Mucosa of descending colon (tissue), 3 donors: ENCODE measurements around the gene IGF2BP2. TPM values are rescaled to one million over a fixed set of nuclear protein-coding genes. Genes with fewer than 3 reads are reported as not detected.

Experiments
- ATAC-seq: fragments of 200-7000 bp; cut with Tn5 transposase; one replicate; pipeline ENCODE4 v1.9.1; 2020; ENCODE audit warnings: mild to moderate bottlenecking, moderate library complexity
- DNase-seq, 3 donors: peaks; one replicate each; pipeline ENCODE4 v3.0.0-alpha.2; 2020
- H3K36me3 ChIP-seq: fragments of 200-600 bp; one replicate; pipeline ENCODE4 v1.8.0; 2021; ENCODE audit warnings: low read depth, mild to moderate bottlenecking
- H3K4me1 ChIP-seq: fragments of 200-600 bp; one replicate; pipeline ENCODE4 v1.8.0; 2021; ENCODE audit warnings: low read depth, mild to moderate bottlenecking
- H3K4me3 ChIP-seq: fragments of 200-600 bp; one replicate; pipeline ENCODE4 v1.8.0; 2021; ENCODE audit warnings: mild to moderate bottlenecking
- H3K9me3 ChIP-seq: fragments of 200-600 bp; one replicate; pipeline ENCODE4 v1.8.0; 2021; ENCODE audit warnings: mild to moderate bottlenecking
- CTCF ChIP-seq: fragments of 200-600 bp; IDR thresholded peaks from one replicate; pipeline ENCODE4 v1.8.0; 2022; ENCODE audit warnings: antibody characterized with exemption, mild to moderate bottlenecking
- intact Hi-C, 2 donors: fragments of 100-400 bp; cut with DNase I in 1 of 2; cut with micrococcal nuclease in 1 of 2; formaldehyde crosslinking; loops; one replicate each; pipeline versions ENCODE4 v1.11.0 to v1.11.1; 2022; cut with DNase I, micrococcal nuclease
- total RNA-seq, 3 donors: library from RNA; stranded (reverse); fragmentation: NEBNext Ultra II Directional in 2 of 3; extraction: Animal tissue kit (Norgen Biotek cat#: 25700) in 2 of 3; gene quantifications; one replicate each; pipeline versions ENCODE4 v1.2.1 to v1.2.4, GENCODE V29; 2021 to 2023
- donor health status: DM: no; HTN: no; CAD: no; lungs with moderate emphysema.
- donor health status: DM: no; HTN: no; CAD: no.
- donor health status: DM: no; HTN: yes; CAD: no.

IGF2BP2 gene
- total RNA-seq, 3 donors from 2014 or later, result 26.7 to 67.4 (median 42.1) TPM

GRCh38 chr3:185865247-185865646 is 40.4 kb upstream of the IGF2BP2 start:
- Histone ChIP-seq H3K36me3 (no peaks in the 10 kb centered on the region), H3K4me1 (no peaks in the 10 kb centered on the region), H3K4me3 (no peak overlapping the region), H3K9me3 (no peaks in the 10 kb centered on the region)
- DNase-seq (no peak), ATAC-seq (no peak)
- no peak for TF ChIP-seq CTCF
- intact Hi-C loops, result no loop called here

GRCh38 chr3:185864767-185865166 is 39.9 kb upstream of the IGF2BP2 start:
- ATAC-seq, result no peak
- intact Hi-C loops, result no loop called here
- Histone ChIP-seq H3K4me3 (no peak overlapping the region), H3K4me1 (no peaks in the 10 kb centered on the region), H3K36me3 (no peaks in the 10 kb centered on the region), H3K9me3 (no peaks in the 10 kb centered on the region)
- no peak for DNase-seq
- no peak for TF ChIP-seq CTCF

- no peak for TF ChIP-seq CTCF
- no peak for ATAC-seq
- Histone ChIP-seq H3K4me1 (no peaks in the 10 kb centered on the region), H3K36me3 (no peaks in the 10 kb centered on the region), H3K4me3 (no peak overlapping the region), H3K9me3 (no peaks in the 10 kb centered on the region)
- no peak for DNase-seq
- intact Hi-C loops, result no loop called here
Measured at GRCh38 chr3:185862920-185863319, 38.1 kb upstream of the IGF2BP2 start.

- Histone ChIP-seq H3K4me3 (no peak overlapping the region), H3K4me1 (no peaks in the 10 kb centered on the region), H3K36me3 (no peaks in the 10 kb centered on the region), H3K9me3 (peaks cover 8% of the 10 kb centered on the region)
- intact Hi-C loops, result no loop called here
- no peak for DNase-seq
- ATAC-seq, result no peak
- TF ChIP-seq CTCF, result no peak
Measured at GRCh38 chr3:185859294-185859972, 34.6 kb upstream of the IGF2BP2 start.

GRCh38 chr3:185858502-185859225 is 33.8 kb upstream of the IGF2BP2 start:
- intact Hi-C loops, result no loop called here
- no peak for TF ChIP-seq CTCF
- ATAC-seq (no peak), DNase-seq (no peak)
- Histone ChIP-seq H3K9me3 (peaks cover 8% of the 10 kb centered on the region), H3K4me3 (no peak overlapping the region), H3K36me3 (no peaks in the 10 kb centered on the region), H3K4me1 (no peaks in the 10 kb centered on the region)
